HepG2 (cell line): Measurements from ENCODE around the gene EIF4G1. TPM values are rescaled to one million over a fixed set of nuclear protein-coding genes. Genes with fewer than 3 reads are reported as not detected.

ENCODE experiments used
- ARNT2 ChIP-seq: sonication (generic); formaldehyde crosslinking; IDR thresholded peaks from 2 replicates; pipeline ENCODE4 v1.8.0; 2022; ENCODE audit warnings: mild to moderate bottlenecking, low read depth, missing genetic modification reagents, moderate library complexity
- ARNTL ChIP-seq: sonication (generic); formaldehyde crosslinking; IDR thresholded peaks from 2 replicates; pipeline ENCODE4 v1.4.0; 2020; ENCODE audit warnings: mild to moderate bottlenecking, missing genetic modification reagents
- BCLAF1 ChIP-seq: fragments of 450-650 bp; IDR thresholded peaks from 2 replicates; pipeline ENCODE4 v1.6.1; 2017; ENCODE audit warnings: mild to moderate bottlenecking
- FOXK2 ChIP-seq: fragments of 450-650 bp; IDR thresholded peaks from 2 replicates; pipeline ENCODE4 v1.6.1; 2016
- HIC2 ChIP-seq: sonication (generic); formaldehyde crosslinking; IDR thresholded peaks from 2 replicates; pipeline ENCODE4 v1.9.0; 2022; ENCODE audit warnings: low read depth, missing genetic modification reagents
- HMGXB4 ChIP-seq, 2 experiments: sonication (generic) in 1 of 2; formaldehyde crosslinking in 1 of 2; IDR thresholded peaks; 2 replicates each; pipeline versions ENCODE4 v1.4.0 to v1.6.1; 2018 to 2020; ENCODE audit warnings: missing genetic modification reagents in 2 of 2, borderline replicate concordance in 1 of 2, low read depth in 1 of 2, mild to moderate bottlenecking in 1 of 2, missing biosample characterization in 1 of 2
- IRF9 ChIP-seq: sonication (generic); formaldehyde crosslinking; IDR thresholded peaks from 2 replicates; pipeline ENCODE4 v1.8.0; 2022; ENCODE audit warnings: missing genetic modification reagents, mild to moderate bottlenecking, borderline replicate concordance
- KDM5B ChIP-seq: sonication (generic); formaldehyde crosslinking; IDR thresholded peaks from 2 replicates; pipeline ENCODE4 v1.4.0; 2020; ENCODE audit warnings: missing genetic modification reagents, mild to moderate bottlenecking, borderline replicate concordance
- MED1 ChIP-seq: sonication (generic); formaldehyde crosslinking; IDR thresholded peaks from 2 replicates; pipeline ENCODE4 v1.4.0; 2020; ENCODE audit warnings: missing genetic modification reagents
- NFE2 ChIP-seq: sonication (generic); formaldehyde crosslinking; IDR thresholded peaks from 2 replicates; pipeline ENCODE4 v1.4.0; 2020; ENCODE audit warnings: missing genetic modification reagents
- PITX1 ChIP-seq: sonication (generic); formaldehyde crosslinking; IDR thresholded peaks from 2 replicates; pipeline ENCODE4 v1.5.1; 2020; ENCODE audit warnings: mild to moderate bottlenecking, missing genetic modification reagents
- SMAD9 ChIP-seq: sonication (generic); formaldehyde crosslinking; IDR thresholded peaks from 2 replicates; pipeline ENCODE4 v1.5.1; 2020; ENCODE audit warnings: mild to moderate bottlenecking, missing genetic modification reagents
- SMARCC2 ChIP-seq: fragments of 450-650 bp; IDR thresholded peaks from 2 replicates; pipeline ENCODE4 v1.6.1; 2017; ENCODE audit warnings: antibody characterized with exemption, mild to moderate bottlenecking
- SOX5 ChIP-seq: IDR thresholded peaks from 2 replicates; pipeline ENCODE4 v1.6.1; 2016; ENCODE audit warnings: borderline replicate concordance
- THAP11 ChIP-seq: IDR thresholded peaks from 2 replicates; pipeline ENCODE4 v1.6.1; 2016; ENCODE audit warnings: missing biosample characterization, missing genetic modification reagents
- THYN1 ChIP-seq: sonication (generic); formaldehyde crosslinking; IDR thresholded peaks from 2 replicates; pipeline ENCODE4 v1.8.1; 2023; ENCODE audit warnings: low read depth, mild to moderate bottlenecking, moderate library complexity, missing genetic modification reagents, borderline replicate concordance
- ZNF17 ChIP-seq: sonication (generic); formaldehyde crosslinking; IDR thresholded peaks from 2 replicates; pipeline ENCODE4 v1.5.0; 2020; ENCODE audit warnings: mild to moderate bottlenecking, missing genetic modification reagents
- ZNF530 ChIP-seq: sonication (generic); formaldehyde crosslinking; IDR thresholded peaks from 2 replicates; pipeline ENCODE4 v1.5.0; 2020; ENCODE audit warnings: low read depth, mild to moderate bottlenecking, missing genetic modification reagents
- ZNF563 ChIP-seq: sonication (generic); formaldehyde crosslinking; IDR thresholded peaks from 2 replicates; pipeline ENCODE4 v1.8.0; 2022; ENCODE audit warnings: mild to moderate bottlenecking, moderate library complexity, missing genetic modification reagents
- ZNF614 ChIP-seq: IDR thresholded peaks from 2 replicates; pipeline ENCODE4 v1.6.1; 2018; ENCODE audit warnings: missing biosample characterization, missing genetic modification reagents, inconsistent platforms, borderline replicate concordance
- ZNF652 ChIP-seq: IDR thresholded peaks from 2 replicates; pipeline ENCODE4 v1.6.1; 2016; ENCODE audit warnings: low read depth, borderline replicate concordance
- ZNF709 ChIP-seq: sonication (generic); formaldehyde crosslinking; IDR thresholded peaks from 2 replicates; pipeline ENCODE4 v1.5.0; 2020; ENCODE audit warnings: mild to moderate bottlenecking, missing genetic modification reagents
- ZNF747 ChIP-seq: sonication (generic); formaldehyde crosslinking; IDR thresholded peaks from 2 replicates; pipeline ENCODE4 v1.8.1; 2023; ENCODE audit warnings: missing genetic modification reagents, mild to moderate bottlenecking, borderline replicate concordance
- ZNF850 ChIP-seq: sonication (generic); formaldehyde crosslinking; conservative IDR thresholded peaks from 2 replicates; pipeline ENCODE4 v1.9.0; 2021; ENCODE audit warnings: mild to moderate bottlenecking, missing genetic modification reagents
- ZSCAN30 ChIP-seq: sonication (generic); formaldehyde crosslinking; IDR thresholded peaks from 2 replicates; pipeline ENCODE4 v1.5.0; 2020; ENCODE audit warnings: mild to moderate bottlenecking, missing genetic modification reagents
- polyA plus RNA-seq, 8 experiments: library from polyadenylated mRNA; depleted of rRNA in 3 of 8; stranded (reverse) in 7 of 8; unstranded in 1 of 8; fragments of >200 nt; fragmentation: Illumina TruSeq in 4 of 8; extraction: Trizol in 4 of 8; gene quantifications; 2 replicates each; pipeline versions ENCODE4 v1.2.1 to v1.2.3, GENCODE V29; 2011 to 2016; ENCODE audit warnings: low read depth in 4 of 8, missing spikeins in 1 of 8, mixed read lengths in 1 of 8; ENCODE audit not compliant: insufficient read depth in 1 of 8
- total RNA-seq, 5 experiments: library from RNA; depleted of rRNA; stranded (reverse); fragments of >200 nt; fragmentation: Illumina TruSeq; extraction: Trizol; gene quantifications; 2 replicates each; pipeline ENCODE4 v1.2.3, GENCODE V29; 2016; ENCODE audit warnings: low read depth in 1 of 5

EIF4G1 gene
- total and polyA plus RNA-seq, 2 of the 13 experiments (the other 11 are each of a cell fraction or from before 2014, with no cell fraction given), result 208 to 213 TPM

- no peak for TF ChIP-seq IRF9 (CRISPR knock-in tag)
- TF ChIP-seq ZNF563, result no peak
- no peak for TF ChIP-seq ZSCAN30 (CRISPR knock-in tag)
- TF ChIP-seq BCLAF1, result no peak
- TF ChIP-seq HIC2 (CRISPR knock-in tag), result no peak
- no peak for TF ChIP-seq ZNF709 (CRISPR knock-in tag)
- no peak for TF ChIP-seq NFE2 (CRISPR knock-in tag)
- TF ChIP-seq ARNTL (CRISPR knock-in tag), result peak; percentile 92
- TF ChIP-seq SMAD9 (CRISPR knock-in tag), result no peak
- TF ChIP-seq FOXK2, result 0 out of 2 replicates have a peak, but pooled peaks have one; percentile 12
- no peak for TF ChIP-seq HMGXB4 (CRISPR knock-in tag; IDR thresholded peaks at IDR 0.05; ENCODE audit: borderline replicate concordance in 1 of 2, low read depth in 1 of 2)
- no peak for TF ChIP-seq KDM5B (CRISPR knock-in tag)
- TF ChIP-seq THYN1 (CRISPR knock-in tag), result no peak
- 0 out of 2 replicates have a peak, but pooled peaks have one; percentile 32 for TF ChIP-seq MED1
- TF ChIP-seq PITX1 (CRISPR knock-in tag), result no peak
- no peak for TF ChIP-seq ZNF652
- 0 out of 2 replicates have a peak, but pooled peaks have one; percentile 32 for TF ChIP-seq ARNT2 (CRISPR knock-in tag)
- no peak for TF ChIP-seq ZNF614 (CRISPR knock-in tag)
- no peak for TF ChIP-seq ZNF530 (CRISPR knock-in tag)
- no peak for TF ChIP-seq SMARCC2
- TF ChIP-seq ZNF747, result no peak; the same call in 1 of the 2 replicates
- TF ChIP-seq THAP11, result peak; percentile 73; the same call in 1 of the 2 replicates
- TF ChIP-seq ZNF850 (CRISPR knock-in tag), result 0 out of 2 replicates have a peak, but pooled peaks have one; percentile 8
- no peak for TF ChIP-seq ZNF17 (CRISPR knock-in tag)
- no peak for TF ChIP-seq SOX5
These were observed at the start of gene EIF4G1 (continued) for GRCh38 chr3:184314363-184314699.
